DND-41 (cell line): ENCODE results near the gene MORN5.

Experiments used
- CTCF ChIP-seq: IDR thresholded peaks from 2 replicates; pipeline ENCODE4 v1.5.1; 2012; ENCODE audit warnings: borderline replicate concordance, low read length, moderate library complexity, mild to moderate bottlenecking; ENCODE audit not compliant: poor library complexity, severe bottlenecking; ENCODE audit errors: extremely low read depth
- EZH2 ChIP-seq: IDR thresholded peaks from 3 replicates; pipeline ENCODE4 v1.6.1; 2012; ENCODE audit warnings: borderline replicate concordance, low read depth, mild to moderate bottlenecking, moderate library complexity, low read length, inconsistent platforms; ENCODE audit not compliant: severe bottlenecking

- no peak for TF ChIP-seq CTCF
- no peak for TF ChIP-seq EZH2
These were observed 40.6 kb upstream of the MORN5 start for GRCh38 chr9:122119166-122119521.
